Upper lobe of right lung (tissue), 1 donor: Measurements from ENCODE around the gene NPLOC4. TPM values are rescaled to one million over a fixed set of nuclear protein-coding genes. Genes with fewer than 3 reads are reported as not detected.
A peak's percentile ranks its signal among the peaks of the same experiment; 100 is the strongest.

Experiments
- ATAC-seq: fragments of 200-7000 bp; cut with Tn5 transposase; one replicate; pipeline ENCODE4 v1.9.1; 2020; ENCODE audit warnings: mild to moderate bottlenecking, moderate library complexity
- DNase-seq: peaks from one replicate; pipeline ENCODE4 v3.0.0-alpha.2; 2020
- H3K27ac ChIP-seq: fragments of 200-600 bp; one replicate; pipeline ENCODE4 v1.8.0; 2022
- H3K27me3 ChIP-seq: fragments of 200-600 bp; one replicate; pipeline ENCODE4 v1.8.0; 2022; ENCODE audit warnings: mild to moderate bottlenecking
- H3K36me3 ChIP-seq: fragments of 200-600 bp; one replicate; pipeline ENCODE4 v1.8.0; 2022
- H3K4me1 ChIP-seq: fragments of 200-600 bp; one replicate; pipeline ENCODE4 v1.8.0; 2022
- H3K4me3 ChIP-seq: fragments of 200-600 bp; one replicate; pipeline ENCODE4 v1.8.0; 2022; ENCODE audit warnings: mild to moderate bottlenecking
- H3K9me3 ChIP-seq: fragments of 200-600 bp; one replicate; pipeline ENCODE4 v1.8.0; 2022
- CTCF ChIP-seq: fragments of 200-600 bp; IDR thresholded peaks from one replicate; pipeline ENCODE4 v1.8.0; 2022; ENCODE audit warnings: antibody characterized with exemption
- intact Hi-C: fragments of 100-400 bp; cut with DNase I; formaldehyde crosslinking; loops from one replicate; pipeline ENCODE4 v1.11.0; 2022
- total RNA-seq: library from RNA; stranded (reverse); fragmentation: NEBNext Ultra II Directional; extraction: Animal tissue kit (Norgen Biotek cat#: 25700); gene quantifications from one replicate; pipeline ENCODE4 v1.2.1, GENCODE V29; 2021
- donor health status: DM: no; HTN: yes; CAD: no; lungs with severe emphysema.

NPLOC4 gene
- total RNA-seq, 1 donor from 2014 or later: 93.6 TPM

GRCh38 chr17:81567191-81567590, 69.7 kb downstream of the NPLOC4 start:
- Histone ChIP-seq H3K4me3 (no peak overlapping the region), H3K4me1 (peaks cover 25% of the 10 kb centered on the region), H3K27me3 (no peaks in the 10 kb centered on the region), H3K27ac (peak overlapping the region; percentile 66), H3K9me3 (no peaks in the 10 kb centered on the region), H3K36me3 (peaks cover 95% of the 10 kb centered on the region)
- intact Hi-C loops: no loop called here
- no peak for DNase-seq
- TF ChIP-seq CTCF: no peak
- no peak for ATAC-seq

GRCh38 chr17:81566461-81567126, 70.3 kb downstream of the NPLOC4 start:
- intact Hi-C loops: no loop called here
- ATAC-seq: peak; percentile 60
- no peak for TF ChIP-seq CTCF
- Histone ChIP-seq H3K27ac (peak overlapping the region; percentile 66), H3K9me3 (no peaks in the 10 kb centered on the region), H3K4me1 (peaks cover 25% of the 10 kb centered on the region), H3K36me3 (peaks cover 95% of the 10 kb centered on the region), H3K27me3 (no peaks in the 10 kb centered on the region), H3K4me3 (no peak overlapping the region)
- no peak for DNase-seq

- TF ChIP-seq CTCF: no peak
- Histone ChIP-seq H3K27ac (peak overlapping the region; percentile 66), H3K4me3 (no peak overlapping the region), H3K9me3 (no peaks in the 10 kb centered on the region), H3K36me3 (peaks cover 95% of the 10 kb centered on the region), H3K4me1 (peaks cover 25% of the 10 kb centered on the region), H3K27me3 (no peaks in the 10 kb centered on the region)
- ATAC-seq (no peak), DNase-seq (no peak)
- intact Hi-C loops: no loop called here
These were observed 71.7 kb downstream of the NPLOC4 start for GRCh38 chr17:81565231-81565630.

GRCh38 chr17:81564778-81565177, 72.1 kb downstream of the NPLOC4 start:
- Histone ChIP-seq H3K36me3 (peaks cover 95% of the 10 kb centered on the region), H3K9me3 (no peaks in the 10 kb centered on the region), H3K27me3 (no peaks in the 10 kb centered on the region), H3K4me3 (no peak overlapping the region), H3K4me1 (peaks cover 25% of the 10 kb centered on the region), H3K27ac (no peak overlapping the region)
- no peak for DNase-seq
- ATAC-seq: no peak
- intact Hi-C loops: no loop called here
- no peak for TF ChIP-seq CTCF

DNA sequence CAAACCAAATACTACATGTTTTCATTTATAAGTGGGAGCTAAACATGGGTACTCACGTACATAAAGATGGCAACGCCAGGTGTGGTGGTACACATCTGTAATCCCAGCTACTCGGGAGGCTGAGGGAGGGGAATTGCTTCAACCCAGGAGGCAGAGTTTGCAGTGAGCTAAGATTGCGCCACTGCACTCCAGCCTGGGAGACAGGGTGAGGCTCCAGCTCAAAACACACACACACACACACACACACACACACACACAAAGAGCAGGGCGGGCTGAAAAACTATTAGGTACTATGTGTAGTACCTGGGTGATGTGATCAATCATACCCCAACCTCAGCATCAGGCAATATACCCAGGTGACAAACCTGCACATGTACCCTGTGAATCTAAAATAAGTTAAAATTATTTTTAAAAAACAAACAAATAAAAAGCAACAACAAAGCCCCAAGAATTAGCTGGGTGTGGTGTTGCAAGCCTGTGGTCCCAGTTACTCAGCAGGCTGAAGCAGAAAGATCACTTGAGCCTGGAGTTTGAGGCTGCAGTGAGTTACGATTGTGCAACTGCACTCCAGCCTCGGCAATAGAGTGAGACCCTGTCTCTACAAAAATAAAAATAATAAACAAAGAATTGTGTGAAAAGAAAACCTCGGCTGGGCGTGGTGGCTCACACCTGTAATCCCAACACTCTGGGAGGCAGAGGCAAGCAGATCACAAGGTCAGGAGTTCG, 72.9 kb downstream of the NPLOC4 start:
- intact Hi-C loops: no loop called here
- no peak for ATAC-seq
- no peak for DNase-seq

More for the DNA sequence above, 72.9 kb downstream of the NPLOC4 start:
- Histone ChIP-seq H3K4me3 (no peak overlapping the region), H3K36me3 (peaks cover 93% of the 10 kb centered on the region), H3K4me1 (peaks cover 25% of the 10 kb centered on the region), H3K9me3 (no peaks in the 10 kb centered on the region), H3K27ac (no peak overlapping the region), H3K27me3 (no peaks in the 10 kb centered on the region)
- TF ChIP-seq CTCF: no peak
